ENCODE data around the gene EDN3. TPM values are rescaled to one million over a fixed set of nuclear protein-coding genes. Genes with fewer than 3 reads are reported as not detected.

The EDN3 gene
- total RNA-seq, 1 experiment from 2014 or later, result not detected

DNA sequence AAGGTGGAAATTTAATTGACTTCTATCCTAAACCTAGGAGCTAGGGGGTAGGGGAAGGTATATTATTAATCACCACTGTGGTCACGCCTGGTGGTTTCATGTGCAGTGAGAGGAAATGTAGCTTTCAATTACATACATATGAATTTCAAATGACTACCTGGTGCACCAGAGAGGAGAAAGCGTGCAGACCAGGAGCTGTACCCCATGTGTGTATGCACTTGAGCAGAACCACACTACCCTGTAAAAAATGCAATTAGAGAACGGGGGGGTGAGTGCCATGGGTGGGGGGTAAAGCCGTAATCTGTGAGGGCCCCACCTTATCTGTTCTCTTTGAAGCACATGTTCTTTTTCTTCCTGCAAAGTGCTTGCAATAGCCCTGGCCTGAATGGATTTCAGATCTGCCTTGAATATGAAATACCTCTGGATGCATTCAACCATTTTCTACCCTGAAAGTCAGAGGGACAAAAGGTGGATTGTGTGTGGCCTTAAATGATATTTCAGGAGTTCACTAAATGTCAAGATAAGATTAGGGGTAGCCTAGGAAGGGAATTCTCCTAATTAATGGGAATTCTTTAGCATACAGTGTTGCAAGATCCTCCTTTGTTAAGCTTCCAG, 30.9 kb upstream of the EDN3 start:
- no peak for ATAC-seq
- BruUV-seq (replicated peaks), result no TSS peak

DNA sequence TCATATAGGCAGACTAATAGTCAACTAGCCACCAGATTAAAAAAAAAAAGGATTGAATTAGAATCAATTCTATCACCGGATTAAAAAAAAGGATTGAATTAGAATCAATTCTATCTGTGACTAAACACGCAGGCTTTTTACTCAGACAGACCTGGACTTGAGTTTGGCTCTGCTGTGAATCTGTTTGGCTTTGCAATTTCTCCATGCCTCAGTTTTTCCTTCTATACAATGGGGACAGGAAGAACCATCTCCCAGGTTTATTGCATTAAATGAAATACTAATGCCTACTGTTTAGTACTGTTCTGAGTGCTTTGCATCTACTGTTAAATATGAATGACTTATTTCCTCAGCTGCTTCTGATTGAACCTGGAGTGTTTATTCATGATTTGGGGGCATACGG, 30.0 kb upstream of the EDN3 start:
- Histone ChIP-seq H3K27me3 (ENCODE audit: insufficient read depth, low read length) (peaks cover 84% of the 10 kb centered on the region), H3K27ac (ENCODE audit: low read depth, low read length) (no peak overlapping the region), H2AFZ (ENCODE audit: low read depth, low read length, poor library complexity, severe bottlenecking) (no peak overlapping the region), H3K36me3 (ENCODE audit: control insufficient read depth in 1 of 2, insufficient read depth in 2 of 2, low read length in 2 of 2) (no peaks in the 10 kb centered on the region), H3K79me2 (ENCODE audit: insufficient read depth, low read length) (no peaks in the 10 kb centered on the region), H3K4me2 (ENCODE audit: low read length) (no peak overlapping the region), H3K9me2 (ENCODE audit: insufficient read depth) (no peaks in the 10 kb centered on the region), H3K4me1 (ENCODE audit: control insufficient read depth in 1 of 2, insufficient read depth in 2 of 2, low read length in 2 of 2) (no peaks in the 10 kb centered on the region), H3K4me3 (replicated peaks in 1 of 2; ENCODE audit: low read depth in 1 of 2, low read length in 2 of 2) (no peak overlapping the region), H3K9me3 (ENCODE audit: control insufficient read depth in 1 of 2, insufficient read depth in 1 of 2, low read depth in 1 of 2, low read length in 2 of 2) (no peaks in the 10 kb centered on the region), H3K9ac (ENCODE audit: low read length) (no peak overlapping the region), H4K20me1 (ENCODE audit: insufficient read depth) (no peaks in the 10 kb centered on the region)
- POLR2A ChIA-PET, result no interaction called here
- CTCF ChIA-PET, result no interaction called here
- no peak for TF ChIP-seq MAX (IDR thresholded peaks at IDR 0.05)
- TF ChIP-seq, protein P1, sequence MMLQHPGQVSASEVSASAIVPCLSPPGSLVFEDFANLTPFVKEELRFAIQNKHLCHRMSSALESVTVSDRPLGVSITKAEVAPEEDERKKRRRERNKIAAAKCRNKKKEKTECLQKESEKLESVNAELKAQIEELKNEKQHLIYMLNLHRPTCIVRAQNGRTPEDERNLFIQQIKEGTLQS (IDR thresholded peaks at IDR 0.05), result no peak
- no peak for TF ChIP-seq ELF1 (IDR thresholded peaks at IDR 0.05; ENCODE audit: borderline replicate concordance, low read depth)
- no peak for TF ChIP-seq TCF7L2 (IDR thresholded peaks at IDR 0.05; ENCODE audit: borderline replicate concordance, extremely low read depth, insufficient read depth, insufficient read length)
- TF ChIP-seq RAD21 (IDR thresholded peaks at IDR 0.05; ENCODE audit: low read depth), result no peak
- TF ChIP-seq POLR2AphosphoS5 (IDR thresholded peaks at IDR 0.05; ENCODE audit: low read depth, low read length), result no peak
- no peak for TF ChIP-seq SP1 (IDR thresholded peaks at IDR 0.05; ENCODE audit: low read depth)
- no peak for TF ChIP-seq REST (IDR thresholded peaks at IDR 0.05; ENCODE audit: low read depth)
- TF ChIP-seq, protein P2, sequence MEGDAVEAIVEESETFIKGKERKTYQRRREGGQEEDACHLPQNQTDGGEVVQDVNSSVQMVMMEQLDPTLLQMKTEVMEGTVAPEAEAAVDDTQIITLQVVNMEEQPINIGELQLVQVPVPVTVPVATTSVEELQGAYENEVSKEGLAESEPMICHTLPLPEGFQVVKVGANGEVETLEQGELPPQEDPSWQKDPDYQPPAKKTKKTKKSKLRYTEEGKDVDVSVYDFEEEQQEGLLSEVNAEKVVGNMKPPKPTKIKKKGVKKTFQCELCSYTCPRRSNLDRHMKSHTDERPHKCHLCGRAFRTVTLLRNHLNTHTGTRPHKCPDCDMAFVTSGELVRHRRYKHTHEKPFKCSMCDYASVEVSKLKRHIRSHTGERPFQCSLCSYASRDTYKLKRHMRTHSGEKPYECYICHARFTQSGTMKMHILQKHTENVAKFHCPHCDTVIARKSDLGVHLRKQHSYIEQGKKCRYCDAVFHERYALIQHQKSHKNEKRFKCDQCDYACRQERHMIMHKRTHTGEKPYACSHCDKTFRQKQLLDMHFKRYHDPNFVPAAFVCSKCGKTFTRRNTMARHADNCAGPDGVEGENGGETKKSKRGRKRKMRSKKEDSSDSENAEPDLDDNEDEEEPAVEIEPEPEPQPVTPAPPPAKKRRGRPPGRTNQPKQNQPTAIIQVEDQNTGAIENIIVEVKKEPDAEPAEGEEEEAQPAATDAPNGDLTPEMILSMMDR (IDR thresholded peaks at IDR 0.05 in 2 of 3, conservative IDR thresholded peaks at IDR 0.05 in 1 of 3; ENCODE audit: borderline replicate concordance in 1 of 3, insufficient read depth in 1 of 3, low read depth in 2 of 3, low read length in 2 of 3), result no peak
- DNase-seq (ENCODE audit: low read depth, low spot score) (no peak), ATAC-seq (no peak)
- RAD21 ChIA-PET (ENCODE audit: low non-redundant PET in 1 of 2, low total read pairs in 2 of 2, uncharacterized antibody in 2 of 2, unreplicated experiment in 2 of 2), result no interaction called here
- intact Hi-C loops (cut with micrococcal nuclease), result no loop called here
- no TSS peak for BruUV-seq (replicated peaks)

More for the DNA sequence above, 30.9 kb upstream of the EDN3 start:
- ChIA-PET RAD21 (ENCODE audit: low non-redundant PET in 1 of 2, low total read pairs in 2 of 2, uncharacterized antibody in 2 of 2, unreplicated experiment in 2 of 2) (no interaction called here), POLR2A (no interaction called here), CTCF (no interaction called here)
- intact Hi-C loops (cut with micrococcal nuclease), result no loop called here
- Histone ChIP-seq H3K4me1 (ENCODE audit: control insufficient read depth in 1 of 2, insufficient read depth in 2 of 2, low read length in 2 of 2) (no peaks in the 10 kb centered on the region), H2AFZ (ENCODE audit: low read depth, low read length, poor library complexity, severe bottlenecking) (no peak overlapping the region), H3K79me2 (ENCODE audit: insufficient read depth, low read length) (no peaks in the 10 kb centered on the region), H3K9me2 (ENCODE audit: insufficient read depth) (no peaks in the 10 kb centered on the region), H4K20me1 (ENCODE audit: insufficient read depth) (no peaks in the 10 kb centered on the region), H3K27ac (ENCODE audit: low read depth, low read length) (no peak overlapping the region), H3K9ac (ENCODE audit: low read length) (no peak overlapping the region), H3K36me3 (ENCODE audit: control insufficient read depth in 1 of 2, insufficient read depth in 2 of 2, low read length in 2 of 2) (no peaks in the 10 kb centered on the region), H3K4me3 (replicated peaks in 1 of 2; ENCODE audit: low read depth in 1 of 2, low read length in 2 of 2) (no peak overlapping the region), H3K27me3 (ENCODE audit: insufficient read depth, low read length) (peaks cover 86% of the 10 kb centered on the region), H3K4me2 (ENCODE audit: low read length) (no peak overlapping the region), H3K9me3 (ENCODE audit: control insufficient read depth in 1 of 2, insufficient read depth in 1 of 2, low read depth in 1 of 2, low read length in 2 of 2) (no peaks in the 10 kb centered on the region)
- DNase-seq (ENCODE audit: low read depth, low spot score), result no peak
- TF ChIP-seq RAD21 (IDR thresholded peaks at IDR 0.05; ENCODE audit: low read depth) (no peak), SIN3A (IDR thresholded peaks at IDR 0.05; ENCODE audit: low read depth) (no peak)
- TF ChIP-seq, protein P1 (IDR thresholded peaks at IDR 0.05), result no peak

Measured in HCT116 (cell line).